ENCODE measurements around the gene SLC5A2. TPM values are rescaled to one million over a fixed set of nuclear protein-coding genes. Genes with fewer than 3 reads are reported as not detected.

SLC5A2 gene
- total RNA-seq, 1 donor from 2014 or later = 0.04 TPM

DNA sequence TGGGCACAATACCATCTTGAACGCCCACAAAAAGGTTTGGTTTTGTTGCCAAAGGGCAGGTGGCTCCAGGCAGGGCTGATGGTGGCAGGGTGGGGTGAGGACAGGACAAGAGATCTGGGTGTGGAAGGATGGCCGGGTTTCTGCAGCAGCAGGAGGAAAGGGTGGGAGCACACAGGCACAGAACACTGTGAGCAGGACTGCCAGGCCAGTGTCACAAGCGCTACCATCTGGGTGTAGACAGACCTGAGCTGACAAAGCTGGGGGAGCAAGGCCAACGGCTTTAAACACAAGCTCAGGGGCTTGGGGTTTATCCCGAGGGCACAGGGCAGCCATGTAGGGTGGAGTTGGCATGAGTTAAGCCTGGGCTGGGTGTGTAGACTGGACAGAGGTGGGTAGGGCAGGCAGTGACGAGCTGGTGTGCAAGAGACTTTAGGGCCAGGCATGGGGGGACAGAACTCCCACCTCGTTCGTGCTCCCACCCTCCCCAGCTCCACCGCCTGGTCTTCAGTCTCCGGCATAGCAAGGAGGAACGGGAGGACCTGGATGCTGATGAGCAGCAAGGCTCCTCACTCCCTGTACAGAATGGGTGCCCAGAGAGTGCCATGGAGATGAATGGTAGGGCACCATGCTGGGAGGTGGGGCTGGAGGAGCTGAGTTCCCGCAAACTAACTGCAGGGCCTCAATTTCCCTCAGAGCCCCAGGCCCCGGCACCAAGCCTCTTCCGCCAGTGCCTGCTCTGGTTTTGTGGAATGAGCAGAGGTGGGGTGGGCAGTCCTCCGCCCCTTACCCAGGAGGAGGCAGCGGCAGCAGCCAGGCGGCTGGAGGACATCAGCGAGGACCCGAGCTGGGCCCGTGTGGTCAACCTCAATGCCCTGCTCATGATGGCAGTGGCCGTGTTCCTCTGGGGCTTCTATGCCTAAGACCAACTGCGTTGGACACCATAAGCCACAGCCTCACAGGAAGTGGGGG lies 7.0 kb downstream of the SLC5A2 start:
- peaks cover 1% of the 10 kb centered on the region for H3K36me3 ChIP-seq (ENCODE audit: control insufficient read depth, insufficient read depth, low read length)
- peaks cover 34% of the 10 kb centered on the region for H3K27me3 ChIP-seq (ENCODE audit: control insufficient read depth, insufficient read depth, low read length)
- H3K4me3 ChIP-seq (ENCODE audit: low read depth, low read length) = no peak overlapping the region
- DNase-seq (ENCODE audit: low read depth) = no peak
- TF ChIP-seq, protein P1, sequence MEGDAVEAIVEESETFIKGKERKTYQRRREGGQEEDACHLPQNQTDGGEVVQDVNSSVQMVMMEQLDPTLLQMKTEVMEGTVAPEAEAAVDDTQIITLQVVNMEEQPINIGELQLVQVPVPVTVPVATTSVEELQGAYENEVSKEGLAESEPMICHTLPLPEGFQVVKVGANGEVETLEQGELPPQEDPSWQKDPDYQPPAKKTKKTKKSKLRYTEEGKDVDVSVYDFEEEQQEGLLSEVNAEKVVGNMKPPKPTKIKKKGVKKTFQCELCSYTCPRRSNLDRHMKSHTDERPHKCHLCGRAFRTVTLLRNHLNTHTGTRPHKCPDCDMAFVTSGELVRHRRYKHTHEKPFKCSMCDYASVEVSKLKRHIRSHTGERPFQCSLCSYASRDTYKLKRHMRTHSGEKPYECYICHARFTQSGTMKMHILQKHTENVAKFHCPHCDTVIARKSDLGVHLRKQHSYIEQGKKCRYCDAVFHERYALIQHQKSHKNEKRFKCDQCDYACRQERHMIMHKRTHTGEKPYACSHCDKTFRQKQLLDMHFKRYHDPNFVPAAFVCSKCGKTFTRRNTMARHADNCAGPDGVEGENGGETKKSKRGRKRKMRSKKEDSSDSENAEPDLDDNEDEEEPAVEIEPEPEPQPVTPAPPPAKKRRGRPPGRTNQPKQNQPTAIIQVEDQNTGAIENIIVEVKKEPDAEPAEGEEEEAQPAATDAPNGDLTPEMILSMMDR (IDR thresholded peaks at IDR 0.05; ENCODE audit: insufficient read depth, low read length, poor library complexity, severe bottlenecking) = no peak

DNA sequence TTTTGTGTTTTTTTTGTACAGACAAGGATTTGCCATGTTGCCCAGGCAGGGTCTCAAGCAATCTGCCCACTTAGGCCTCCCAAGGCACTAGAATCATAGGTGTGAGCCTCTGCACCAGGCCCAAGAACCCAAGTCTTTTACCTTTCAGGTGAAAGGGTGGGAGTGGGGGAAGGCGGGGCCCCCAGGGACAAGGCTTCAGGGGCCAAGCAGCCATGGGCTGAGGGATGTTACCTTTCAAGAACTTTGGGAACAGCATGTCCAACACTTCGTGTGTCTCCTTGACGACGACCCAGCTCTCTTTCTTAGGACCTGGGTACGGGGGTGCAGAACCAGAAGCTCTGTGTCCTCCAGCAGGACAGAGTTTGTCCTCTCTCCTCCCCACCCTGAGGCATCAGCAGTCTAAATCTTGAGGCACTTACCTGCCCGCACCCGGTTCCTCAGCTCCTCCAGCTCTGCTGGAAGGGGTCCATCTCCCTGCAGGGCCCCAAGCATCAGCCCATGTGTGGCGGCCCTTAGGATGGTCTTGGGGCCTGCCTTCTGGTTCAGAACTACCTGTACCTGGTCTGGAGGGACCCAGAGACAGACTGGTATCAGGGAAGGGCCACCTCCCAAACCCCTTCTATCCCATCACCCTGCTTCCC lies 9.0 kb downstream of the SLC5A2 start:
- peaks cover 3% of the 10 kb centered on the region for H3K36me3 ChIP-seq (ENCODE audit: control insufficient read depth, insufficient read depth, low read length)
- peaks cover 23% of the 10 kb centered on the region for H3K27me3 ChIP-seq (ENCODE audit: control insufficient read depth, insufficient read depth, low read length)
- no peak overlapping the region for H3K4me3 ChIP-seq (ENCODE audit: low read depth, low read length)
- TF ChIP-seq, protein P1 (IDR thresholded peaks at IDR 0.05; ENCODE audit: insufficient read depth, low read length, poor library complexity, severe bottlenecking) = no peak
- DNase-seq (ENCODE audit: low read depth) = no peak

DNA sequence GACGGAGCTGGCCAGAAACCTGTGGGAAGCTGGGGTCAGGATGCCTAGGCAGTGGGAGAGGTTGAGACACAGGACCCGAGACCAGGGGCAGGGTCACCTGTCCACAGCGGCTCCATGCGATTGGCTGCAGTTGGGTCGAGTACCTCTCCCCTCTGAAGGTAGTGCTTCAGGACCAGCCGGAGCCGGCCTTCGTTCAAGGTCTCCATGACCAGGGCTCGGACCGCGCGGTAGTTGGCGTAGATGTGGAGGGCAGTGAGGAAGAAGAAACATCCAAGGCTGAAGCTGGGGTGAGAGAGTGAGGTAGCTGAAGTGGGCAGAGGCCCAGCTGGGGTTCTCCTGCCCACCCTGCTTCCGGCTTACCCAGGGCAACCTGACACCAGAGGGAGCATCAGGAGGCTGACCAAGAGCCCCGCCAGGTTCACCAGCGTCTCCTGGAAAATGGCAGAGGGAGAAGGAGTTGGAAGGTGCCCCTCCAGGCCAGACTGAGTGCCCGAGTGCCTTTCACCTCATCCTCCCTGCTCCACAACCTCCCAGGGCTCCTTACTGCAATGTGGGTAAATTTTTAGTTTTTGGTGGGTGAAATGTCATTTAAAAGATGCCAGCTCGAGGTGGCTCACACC lies 10.7 kb downstream of the SLC5A2 start:
- TF ChIP-seq, protein P1 (IDR thresholded peaks at IDR 0.05; ENCODE audit: insufficient read depth, low read length, poor library complexity, severe bottlenecking) = no peak
- Histone ChIP-seq H3K27me3 (ENCODE audit: control insufficient read depth, insufficient read depth, low read length) (peaks cover 6% of the 10 kb centered on the region), H3K36me3 (ENCODE audit: control insufficient read depth, insufficient read depth, low read length) (peaks cover 3% of the 10 kb centered on the region), H3K4me3 (ENCODE audit: low read depth, low read length) (no peak overlapping the region)
- DNase-seq (ENCODE audit: low read depth) = no peak

GRCh38 chr16:31496670-31497069 lies 13.7 kb downstream of the SLC5A2 start:
- H3K27me3 ChIP-seq (ENCODE audit: control insufficient read depth, insufficient read depth, low read length) = no peaks in the 10 kb centered on the region

DNA sequence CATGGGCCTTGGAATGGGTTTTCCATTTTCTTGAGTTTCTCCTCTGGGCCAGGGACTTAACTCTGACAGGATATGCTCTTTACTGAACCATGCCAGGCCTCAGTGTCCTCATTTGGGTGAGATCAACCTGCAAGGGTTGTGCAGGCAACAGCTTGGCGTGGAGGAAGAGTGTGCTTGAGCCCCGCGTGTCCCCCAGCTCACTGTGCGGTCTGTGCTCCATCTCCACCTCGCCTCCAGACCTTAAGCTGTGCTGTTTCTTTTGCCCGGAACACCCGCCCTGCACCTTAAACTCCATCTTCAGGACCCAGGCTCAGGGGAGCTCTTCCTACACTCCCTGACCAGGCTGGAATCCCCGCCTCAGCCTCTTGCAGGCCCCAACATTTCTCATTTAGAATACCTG lies 15.6 kb downstream of the SLC5A2 start:
- no peak for DNase-seq (ENCODE audit: low read depth)
- Histone ChIP-seq H3K36me3 (ENCODE audit: control insufficient read depth, insufficient read depth, low read length) (peaks cover 2% of the 10 kb centered on the region), H3K4me3 (ENCODE audit: low read depth, low read length) (no peak overlapping the region)

More at GRCh38 chr16:31496670-31497069, 13.7 kb downstream of the SLC5A2 start:
- TF ChIP-seq, protein P1 (IDR thresholded peaks at IDR 0.05; ENCODE audit: insufficient read depth, low read length, poor library complexity, severe bottlenecking) = no peak
- peaks cover 3% of the 10 kb centered on the region for H3K36me3 ChIP-seq (ENCODE audit: control insufficient read depth, insufficient read depth, low read length)
- no peak for DNase-seq (ENCODE audit: low read depth)
- no peak overlapping the region for H3K4me3 ChIP-seq (ENCODE audit: low read depth, low read length)

More for the DNA sequence above, 15.6 kb downstream of the SLC5A2 start:
- H3K27me3 ChIP-seq (ENCODE audit: control insufficient read depth, insufficient read depth, low read length) = no peaks in the 10 kb centered on the region
- TF ChIP-seq, protein P1 (IDR thresholded peaks at IDR 0.05; ENCODE audit: insufficient read depth, low read length, poor library complexity, severe bottlenecking) = no peak
